Brain microvascular endothelial cell (primary cell): ENCODE data around the gene C5orf47.

Experiments
- DNase-seq: peaks from one replicate; pipeline ENCODE4 v3.0.0-alpha.2; 2020
- H3K27ac ChIP-seq: fragments of 250-450 bp; sonication (Bioruptor Pico); 2 replicates; pipeline ENCODE4 v1.5.1; 2020; ENCODE audit warnings: mild to moderate bottlenecking, moderate library complexity
- H3K27me3 ChIP-seq: fragments of 250-450 bp; sonication (Bioruptor Pico); replicated peaks from 2 replicates; pipeline ENCODE4 v1.5.1; 2020; ENCODE audit warnings: mild to moderate bottlenecking
- H3K36me3 ChIP-seq: fragments of 250-450 bp; sonication (Bioruptor Pico); replicated peaks from 2 replicates; pipeline ENCODE4 v1.5.1; 2020; ENCODE audit warnings: mild to moderate bottlenecking
- H3K4me3 ChIP-seq: 2 replicates; pipeline ENCODE4 v1.5.1; 2011; ENCODE audit warnings: low read depth, mild to moderate bottlenecking, control low read depth, low read length, moderate library complexity
- in situ Hi-C: cut with HindIII; loops from 2 replicates; pipeline ENCODE4 v1.10.0; 2017; ENCODE audit warnings: low sequenced_read_pairs, low pct_ligation_motif_present
- TF ChIP-seq, protein P1 (sequence below): IDR thresholded peaks from 2 replicates; pipeline ENCODE4 v1.5.1; 2011; ENCODE audit warnings: low read depth, mild to moderate bottlenecking, moderate library complexity, low read length, control low read depth, inconsistent platforms; ENCODE audit errors: missing control alignments

Gene C5orf47

DNA sequence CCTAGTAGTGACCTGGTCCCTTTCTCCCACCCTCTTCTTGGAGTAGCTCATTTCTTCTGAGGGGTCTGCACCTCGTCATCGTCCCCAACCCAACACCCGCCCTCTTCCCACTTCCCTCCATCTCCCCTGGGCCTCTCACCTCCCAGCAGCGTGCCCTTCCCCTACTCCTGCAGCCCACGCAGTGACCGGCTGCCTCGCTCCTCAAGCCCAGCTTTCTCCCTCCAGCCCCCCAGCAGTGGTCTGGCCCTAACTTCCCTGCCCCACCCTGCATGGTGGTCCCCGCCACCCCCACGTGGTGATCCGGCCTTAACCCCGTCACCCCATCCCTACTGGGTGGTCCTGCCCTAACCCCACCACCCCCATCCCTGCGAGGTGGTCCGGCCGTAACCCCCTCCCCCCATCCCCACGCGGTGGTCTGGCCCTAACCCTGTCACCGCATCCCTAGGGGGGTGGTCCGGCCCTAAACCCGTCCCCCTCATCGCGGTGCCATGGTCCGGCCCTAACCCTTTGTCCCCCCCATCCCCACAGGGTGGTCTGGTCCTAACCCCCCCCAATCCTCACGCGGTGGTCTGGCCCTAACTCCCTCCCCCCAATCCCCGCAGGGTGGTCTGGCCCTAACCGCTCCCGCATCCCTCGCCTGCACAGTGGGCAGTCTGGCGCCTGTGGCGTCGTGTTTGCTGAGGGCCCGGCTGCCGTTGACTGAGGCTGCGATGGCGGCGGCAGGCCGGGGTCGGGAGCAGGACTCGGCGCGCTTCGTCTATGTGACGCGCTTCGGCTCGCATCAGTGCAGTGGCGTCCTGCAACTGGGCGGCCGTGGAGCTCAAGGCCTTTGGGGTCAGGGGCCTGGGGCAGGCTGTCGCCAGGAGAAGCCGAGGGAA lies at the start of gene C5orf47:
TSS of gene C5orf47 (plus strand) at position 617 of the 878 bp plus-strand sequence. CDS start at position 711, 94 bp downstream.
- H3K36me3 ChIP-seq = no peaks in the 10 kb centered on the region
- TF ChIP-seq, protein P1, sequence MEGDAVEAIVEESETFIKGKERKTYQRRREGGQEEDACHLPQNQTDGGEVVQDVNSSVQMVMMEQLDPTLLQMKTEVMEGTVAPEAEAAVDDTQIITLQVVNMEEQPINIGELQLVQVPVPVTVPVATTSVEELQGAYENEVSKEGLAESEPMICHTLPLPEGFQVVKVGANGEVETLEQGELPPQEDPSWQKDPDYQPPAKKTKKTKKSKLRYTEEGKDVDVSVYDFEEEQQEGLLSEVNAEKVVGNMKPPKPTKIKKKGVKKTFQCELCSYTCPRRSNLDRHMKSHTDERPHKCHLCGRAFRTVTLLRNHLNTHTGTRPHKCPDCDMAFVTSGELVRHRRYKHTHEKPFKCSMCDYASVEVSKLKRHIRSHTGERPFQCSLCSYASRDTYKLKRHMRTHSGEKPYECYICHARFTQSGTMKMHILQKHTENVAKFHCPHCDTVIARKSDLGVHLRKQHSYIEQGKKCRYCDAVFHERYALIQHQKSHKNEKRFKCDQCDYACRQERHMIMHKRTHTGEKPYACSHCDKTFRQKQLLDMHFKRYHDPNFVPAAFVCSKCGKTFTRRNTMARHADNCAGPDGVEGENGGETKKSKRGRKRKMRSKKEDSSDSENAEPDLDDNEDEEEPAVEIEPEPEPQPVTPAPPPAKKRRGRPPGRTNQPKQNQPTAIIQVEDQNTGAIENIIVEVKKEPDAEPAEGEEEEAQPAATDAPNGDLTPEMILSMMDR = no peak
- no peak within 1 kb of the TSS for H3K27ac ChIP-seq
- no peaks in the 10 kb centered on the region for H3K27me3 ChIP-seq
- DNase-seq = no peak
- in situ Hi-C loops = no loop called here
- no peak within 1 kb of the TSS for H3K4me3 ChIP-seq

- TF ChIP-seq, protein P1 = no peak
These were observed 48.7 kb upstream of the C5orf47 start for GRCh38 chr5:173940269-173940668.

DNA sequence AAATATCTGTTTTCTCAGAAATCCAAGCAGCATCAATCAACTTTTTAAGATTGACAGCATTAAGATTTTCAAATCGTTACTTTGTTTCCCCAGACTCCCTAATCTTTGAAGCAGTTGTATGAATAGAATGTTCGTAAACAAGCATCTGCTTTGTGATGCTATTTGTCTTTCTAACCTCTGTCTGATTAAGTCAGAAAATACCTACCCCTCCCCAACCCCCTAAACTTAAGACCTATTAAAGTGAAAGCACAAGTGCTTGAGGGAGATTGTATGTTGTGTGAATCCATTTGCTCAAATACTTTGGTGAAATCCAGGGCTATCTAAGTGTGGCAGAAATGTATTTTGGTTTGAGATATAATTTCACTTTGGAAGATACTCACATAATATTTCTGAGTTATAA lies 47.9 kb upstream of the C5orf47 start:
- TF ChIP-seq, protein P1 = no peak
- no peak overlapping the region for H3K4me3 ChIP-seq
- in situ Hi-C loops = loop anchor here (25.0 kb wide), 1 partner anchor 304 kb away; no protein-coding TSS in a partner anchor
- no peak for DNase-seq
- H3K36me3 ChIP-seq = peaks cover 5% of the 10 kb centered on the region
- no peak overlapping the region for H3K27ac ChIP-seq
- no peaks in the 10 kb centered on the region for H3K27me3 ChIP-seq

More at GRCh38 chr5:173940269-173940668, 48.7 kb upstream of the C5orf47 start:
- in situ Hi-C loops = loop anchor here (25.0 kb wide), 1 partner anchor 303 kb away; no protein-coding TSS in a partner anchor
- peaks cover 4% of the 10 kb centered on the region for H3K36me3 ChIP-seq
- no peak overlapping the region for H3K4me3 ChIP-seq
- no peaks in the 10 kb centered on the region for H3K27me3 ChIP-seq
- no peak overlapping the region for H3K27ac ChIP-seq
- no peak for DNase-seq

- DNase-seq = no peak
- H3K27ac ChIP-seq = no peak overlapping the region
- TF ChIP-seq, protein P1 = no peak
- no peak overlapping the region for H3K4me3 ChIP-seq
- H3K36me3 ChIP-seq = peaks cover 13% of the 10 kb centered on the region
- in situ Hi-C loops = loop anchor here (25.0 kb wide), 1 partner anchor 305 kb away; no protein-coding TSS in a partner anchor
- no peaks in the 10 kb centered on the region for H3K27me3 ChIP-seq
These were observed 47.1 kb upstream of the C5orf47 start for GRCh38 chr5:173941758-173942401.

DNA sequence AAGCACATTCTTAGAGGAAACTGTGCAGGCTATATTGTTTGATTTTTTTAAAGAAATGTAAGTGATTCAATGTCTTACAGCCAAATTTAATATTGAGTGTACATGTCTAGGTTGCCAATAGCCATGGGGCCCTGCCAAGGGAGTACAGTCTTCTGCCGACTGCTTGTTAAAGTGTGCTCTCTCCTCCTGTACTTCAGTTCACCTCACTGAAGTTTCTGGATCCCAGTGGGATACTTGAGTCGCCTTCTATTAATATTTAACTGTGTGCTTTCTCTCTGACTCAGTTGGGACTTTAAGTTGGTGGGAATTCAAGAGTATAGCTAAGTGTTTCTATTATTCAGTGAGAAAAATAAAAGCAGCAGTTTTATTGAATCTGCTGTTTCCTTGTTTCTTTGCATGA lies 44.5 kb upstream of the C5orf47 start:
- no peak overlapping the region for H3K27ac ChIP-seq
- H3K4me3 ChIP-seq = no peak overlapping the region
- TF ChIP-seq, protein P1 = no peak
- no peak for DNase-seq
- H3K36me3 ChIP-seq = peaks cover 24% of the 10 kb centered on the region
- in situ Hi-C loops = loop anchor here (25.0 kb wide), 1 partner anchor 307 kb away; no protein-coding TSS in a partner anchor
- no peaks in the 10 kb centered on the region for H3K27me3 ChIP-seq
